HepG2 (cell line): ENCODE data around the gene YY1. TPM values are rescaled to one million over a fixed set of nuclear protein-coding genes. Genes with fewer than 3 reads are reported as not detected.

Source experiments
- CCDC6 ChIP-seq: sonication (generic); formaldehyde crosslinking; IDR thresholded peaks from 2 replicates; pipeline ENCODE4 v1.8.1; 2022; ENCODE audit warnings: mild to moderate bottlenecking, missing genetic modification reagents, moderate library complexity
- CREB1 ChIP-seq, 2 experiments: fragments of 450-650 bp in 1 of 2; IDR thresholded peaks; 2 replicates each; pipeline ENCODE4 v1.6.1; 2016 to 2017; ENCODE audit warnings: control low read depth in 1 of 2, mild to moderate bottlenecking in 1 of 2, missing compliant biosample characterization in 1 of 2, missing genetic modification characterization in 1 of 2
- SRSF9 ChIP-seq: fragments of 200-400 bp; formaldehyde crosslinking; IDR thresholded peaks from 2 replicates; pipeline ENCODE4 v1.6.1; 2018; ENCODE audit warnings: borderline replicate concordance, mild to moderate bottlenecking, low read depth, low read length; ENCODE audit not compliant: insufficient read depth, poor library complexity, severe bottlenecking
- TBL1XR1 ChIP-seq: fragments of 150-350 bp; IDR thresholded peaks from 2 replicates; pipeline ENCODE4 v1.6.1; 2014; ENCODE audit warnings: borderline replicate concordance, low read length; ENCODE audit not compliant: partially characterized antibody
- TBP ChIP-seq: sonication (generic); formaldehyde crosslinking; IDR thresholded peaks from 2 replicates; pipeline ENCODE4 v1.5.0; 2020; ENCODE audit warnings: missing genetic modification reagents
- THYN1 ChIP-seq: sonication (generic); formaldehyde crosslinking; IDR thresholded peaks from 2 replicates; pipeline ENCODE4 v1.8.1; 2023; ENCODE audit warnings: low read depth, mild to moderate bottlenecking, moderate library complexity, missing genetic modification reagents, borderline replicate concordance
- polyA plus RNA-seq, 8 experiments: library from polyadenylated mRNA; depleted of rRNA in 3 of 8; stranded (reverse) in 7 of 8; unstranded in 1 of 8; fragments of >200 nt; fragmentation: Illumina TruSeq in 4 of 8; extraction: Trizol in 4 of 8; gene quantifications; 2 replicates each; pipeline versions ENCODE4 v1.2.1 to v1.2.3, GENCODE V29; 2011 to 2016; ENCODE audit warnings: low read depth in 4 of 8, missing spikeins in 1 of 8, mixed read lengths in 1 of 8; ENCODE audit not compliant: insufficient read depth in 1 of 8
- total RNA-seq, 5 experiments: library from RNA; depleted of rRNA; stranded (reverse); fragments of >200 nt; fragmentation: Illumina TruSeq; extraction: Trizol; gene quantifications; 2 replicates each; pipeline ENCODE4 v1.2.3, GENCODE V29; 2016; ENCODE audit warnings: low read depth in 1 of 5
- TF ChIP-seq, protein P1 (sequence below): sonication (generic); formaldehyde crosslinking; IDR thresholded peaks from 2 replicates; pipeline ENCODE4 v1.4.0; 2020; ENCODE audit warnings: missing genetic modification reagents, borderline replicate concordance
- TF ChIP-seq, protein P2 (sequence below): sonication (generic); formaldehyde crosslinking; IDR thresholded peaks from 2 replicates; pipeline ENCODE4 v1.5.0; 2020; ENCODE audit warnings: missing genetic modification reagents
- TF ChIP-seq, protein P3 (sequence below): sonication (generic); formaldehyde crosslinking; IDR thresholded peaks from 2 replicates; pipeline ENCODE4 v1.5.0; 2020; ENCODE audit warnings: mild to moderate bottlenecking, missing genetic modification reagents, borderline replicate concordance
- TF ChIP-seq, protein P4 (sequence below), 2 experiments: IDR thresholded peaks; 2 replicates each; pipeline ENCODE4 v1.6.1; 2011 to 2012; ENCODE audit warnings: low read length in 2 of 2, borderline replicate concordance in 1 of 2, low read depth in 1 of 2, mild to moderate bottlenecking in 1 of 2, moderate library complexity in 1 of 2
- TF ChIP-seq, protein P5 (sequence below): sonication (generic); formaldehyde crosslinking; conservative IDR thresholded peaks from 2 replicates; pipeline ENCODE4 v1.5.0; 2020; ENCODE audit warnings: missing genetic modification reagents
- TF ChIP-seq, protein P6 (sequence below): sonication (generic); IDR thresholded peaks from 2 replicates; pipeline ENCODE4 v1.6.1; 2016; ENCODE audit warnings: low read depth, borderline replicate concordance

The YY1 gene
- total and polyA plus RNA-seq, 2 of the 13 experiments (the other 11 are each of a cell fraction or from before 2014, with no cell fraction given), result 29.4 to 68.1 TPM

DNA sequence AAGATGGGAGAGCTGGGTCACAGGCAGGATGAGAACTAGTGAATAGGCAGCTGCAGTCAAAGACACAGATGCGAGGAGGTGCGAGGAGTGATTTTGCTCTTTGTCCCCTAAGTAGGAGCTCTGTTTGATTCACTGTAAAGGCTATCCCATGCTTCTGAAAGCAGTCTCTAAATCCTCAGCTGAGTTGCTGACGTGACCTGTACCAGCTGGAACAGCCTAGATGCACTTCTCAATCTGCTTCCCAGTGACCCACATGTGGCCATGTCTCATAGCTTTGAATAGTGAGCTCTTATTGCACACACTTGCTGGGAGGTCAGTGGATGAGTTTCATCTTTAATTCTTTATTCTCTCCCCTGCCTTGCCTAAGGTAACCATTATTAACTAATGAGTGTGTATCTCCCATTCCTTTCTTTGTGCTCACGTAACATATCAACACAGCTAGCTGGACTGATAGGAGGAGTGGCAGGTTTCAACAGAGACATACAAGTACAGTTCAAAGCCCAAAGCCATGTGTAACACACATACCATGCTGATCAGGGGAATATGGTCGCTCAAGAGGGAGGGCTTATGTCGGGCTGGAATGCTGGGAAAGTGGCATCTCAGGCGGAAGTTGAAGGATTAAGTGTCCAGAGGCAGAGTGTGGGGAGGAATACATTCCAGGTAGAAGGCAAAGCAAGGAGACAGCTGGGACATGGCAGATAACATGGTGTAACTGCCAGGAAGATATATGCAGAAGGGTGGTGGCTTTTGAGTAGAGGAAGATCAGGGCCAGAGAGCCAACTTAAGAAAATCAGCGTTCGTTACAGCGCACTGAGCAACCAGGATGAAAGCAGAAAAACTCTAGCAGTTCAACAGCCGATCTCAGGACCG, 15.4 kb upstream of the YY1 start (continued):
- TF ChIP-seq, protein P1, sequence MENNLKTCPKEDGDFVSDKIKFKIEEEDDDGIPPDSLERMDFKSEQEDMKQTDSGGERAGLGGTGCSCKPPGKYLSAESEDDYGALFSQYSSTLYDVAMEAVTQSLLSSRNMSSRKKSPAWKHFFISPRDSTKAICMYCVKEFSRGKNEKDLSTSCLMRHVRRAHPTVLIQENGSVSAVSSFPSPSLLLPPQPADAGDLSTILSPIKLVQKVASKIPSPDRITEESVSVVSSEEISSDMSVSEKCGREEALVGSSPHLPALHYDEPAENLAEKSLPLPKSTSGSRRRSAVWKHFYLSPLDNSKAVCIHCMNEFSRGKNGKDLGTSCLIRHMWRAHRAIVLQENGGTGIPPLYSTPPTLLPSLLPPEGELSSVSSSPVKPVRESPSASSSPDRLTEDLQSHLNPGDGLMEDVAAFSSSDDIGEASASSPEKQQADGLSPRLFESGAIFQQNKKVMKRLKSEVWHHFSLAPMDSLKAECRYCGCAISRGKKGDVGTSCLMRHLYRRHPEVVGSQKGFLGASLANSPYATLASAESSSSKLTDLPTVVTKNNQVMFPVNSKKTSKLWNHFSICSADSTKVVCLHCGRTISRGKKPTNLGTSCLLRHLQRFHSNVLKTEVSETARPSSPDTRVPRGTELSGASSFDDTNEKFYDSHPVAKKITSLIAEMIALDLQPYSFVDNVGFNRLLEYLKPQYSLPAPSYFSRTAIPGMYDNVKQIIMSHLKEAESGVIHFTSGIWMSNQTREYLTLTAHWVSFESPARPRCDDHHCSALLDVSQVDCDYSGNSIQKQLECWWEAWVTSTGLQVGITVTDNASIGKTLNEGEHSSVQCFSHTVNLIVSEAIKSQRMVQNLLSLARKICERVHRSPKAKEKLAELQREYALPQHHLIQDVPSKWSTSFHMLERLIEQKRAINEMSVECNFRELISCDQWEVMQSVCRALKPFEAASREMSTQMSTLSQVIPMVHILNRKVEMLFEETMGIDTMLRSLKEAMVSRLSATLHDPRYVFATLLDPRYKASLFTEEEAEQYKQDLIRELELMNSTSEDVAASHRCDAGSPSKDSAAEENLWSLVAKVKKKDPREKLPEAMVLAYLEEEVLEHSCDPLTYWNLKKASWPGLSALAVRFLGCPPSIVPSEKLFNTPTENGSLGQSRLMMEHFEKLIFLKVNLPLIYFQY (CRISPR knock-in tag), result no peak
- TF ChIP-seq CCDC6 (no peak), THYN1 (CRISPR knock-in tag) (no peak), TBL1XR1 (no peak), SRSF9 (no peak), TBP (no peak), CREB1 (IDR thresholded peaks at IDR 0.05) (no peak), CREB1 (CRISPR knock-in tag; IDR thresholded peaks at IDR 0.05) (peak; percentile 25; the same call in 1 of the 2 replicates)
- TF ChIP-seq, protein P2, sequence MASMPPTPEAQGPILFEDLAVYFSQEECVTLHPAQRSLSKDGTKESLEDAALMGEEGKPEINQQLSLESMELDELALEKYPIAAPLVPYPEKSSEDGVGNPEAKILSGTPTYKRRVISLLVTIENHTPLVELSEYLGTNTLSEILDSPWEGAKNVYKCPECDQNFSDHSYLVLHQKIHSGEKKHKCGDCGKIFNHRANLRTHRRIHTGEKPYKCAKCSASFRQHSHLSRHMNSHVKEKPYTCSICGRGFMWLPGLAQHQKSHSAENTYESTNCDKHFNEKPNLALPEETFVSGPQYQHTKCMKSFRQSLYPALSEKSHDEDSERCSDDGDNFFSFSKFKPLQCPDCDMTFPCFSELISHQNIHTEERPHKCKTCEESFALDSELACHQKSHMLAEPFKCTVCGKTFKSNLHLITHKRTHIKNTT (CRISPR knock-in tag), result no peak
- TF ChIP-seq, protein P3, sequence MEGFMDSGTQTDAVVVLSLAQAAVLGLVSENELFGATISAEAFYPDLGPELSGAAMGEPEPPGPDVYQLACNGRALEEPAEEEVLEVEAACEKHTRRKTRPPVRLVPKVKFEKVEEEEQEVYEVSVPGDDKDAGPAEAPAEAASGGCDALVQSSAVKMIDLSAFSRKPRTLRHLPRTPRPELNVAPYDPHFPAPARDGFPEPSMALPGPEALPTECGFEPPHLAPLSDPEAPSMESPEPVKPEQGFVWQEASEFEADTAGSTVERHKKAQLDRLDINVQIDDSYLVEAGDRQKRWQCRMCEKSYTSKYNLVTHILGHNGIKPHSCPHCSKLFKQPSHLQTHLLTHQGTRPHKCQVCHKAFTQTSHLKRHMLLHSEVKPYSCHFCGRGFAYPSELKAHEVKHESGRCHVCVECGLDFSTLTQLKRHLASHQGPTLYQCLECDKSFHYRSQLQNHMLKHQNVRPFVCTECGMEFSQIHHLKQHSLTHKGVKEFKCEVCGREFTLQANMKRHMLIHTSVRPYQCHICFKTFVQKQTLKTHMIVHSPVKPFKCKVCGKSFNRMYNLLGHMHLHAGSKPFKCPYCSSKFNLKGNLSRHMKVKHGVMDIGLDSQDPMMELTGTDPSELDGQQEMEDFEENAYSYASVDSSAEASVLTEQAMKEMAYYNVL (CRISPR knock-in tag), result no peak
- TF ChIP-seq, protein P4, sequence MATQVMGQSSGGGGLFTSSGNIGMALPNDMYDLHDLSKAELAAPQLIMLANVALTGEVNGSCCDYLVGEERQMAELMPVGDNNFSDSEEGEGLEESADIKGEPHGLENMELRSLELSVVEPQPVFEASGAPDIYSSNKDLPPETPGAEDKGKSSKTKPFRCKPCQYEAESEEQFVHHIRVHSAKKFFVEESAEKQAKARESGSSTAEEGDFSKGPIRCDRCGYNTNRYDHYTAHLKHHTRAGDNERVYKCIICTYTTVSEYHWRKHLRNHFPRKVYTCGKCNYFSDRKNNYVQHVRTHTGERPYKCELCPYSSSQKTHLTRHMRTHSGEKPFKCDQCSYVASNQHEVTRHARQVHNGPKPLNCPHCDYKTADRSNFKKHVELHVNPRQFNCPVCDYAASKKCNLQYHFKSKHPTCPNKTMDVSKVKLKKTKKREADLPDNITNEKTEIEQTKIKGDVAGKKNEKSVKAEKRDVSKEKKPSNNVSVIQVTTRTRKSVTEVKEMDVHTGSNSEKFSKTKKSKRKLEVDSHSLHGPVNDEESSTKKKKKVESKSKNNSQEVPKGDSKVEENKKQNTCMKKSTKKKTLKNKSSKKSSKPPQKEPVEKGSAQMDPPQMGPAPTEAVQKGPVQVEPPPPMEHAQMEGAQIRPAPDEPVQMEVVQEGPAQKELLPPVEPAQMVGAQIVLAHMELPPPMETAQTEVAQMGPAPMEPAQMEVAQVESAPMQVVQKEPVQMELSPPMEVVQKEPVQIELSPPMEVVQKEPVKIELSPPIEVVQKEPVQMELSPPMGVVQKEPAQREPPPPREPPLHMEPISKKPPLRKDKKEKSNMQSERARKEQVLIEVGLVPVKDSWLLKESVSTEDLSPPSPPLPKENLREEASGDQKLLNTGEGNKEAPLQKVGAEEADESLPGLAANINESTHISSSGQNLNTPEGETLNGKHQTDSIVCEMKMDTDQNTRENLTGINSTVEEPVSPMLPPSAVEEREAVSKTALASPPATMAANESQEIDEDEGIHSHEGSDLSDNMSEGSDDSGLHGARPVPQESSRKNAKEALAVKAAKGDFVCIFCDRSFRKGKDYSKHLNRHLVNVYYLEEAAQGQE (IDR thresholded peaks at IDR 0.05; ENCODE audit: borderline replicate concordance in 1 of 2, low read depth in 1 of 2, low read length in 2 of 2), result no peak
- TF ChIP-seq, protein P5, sequence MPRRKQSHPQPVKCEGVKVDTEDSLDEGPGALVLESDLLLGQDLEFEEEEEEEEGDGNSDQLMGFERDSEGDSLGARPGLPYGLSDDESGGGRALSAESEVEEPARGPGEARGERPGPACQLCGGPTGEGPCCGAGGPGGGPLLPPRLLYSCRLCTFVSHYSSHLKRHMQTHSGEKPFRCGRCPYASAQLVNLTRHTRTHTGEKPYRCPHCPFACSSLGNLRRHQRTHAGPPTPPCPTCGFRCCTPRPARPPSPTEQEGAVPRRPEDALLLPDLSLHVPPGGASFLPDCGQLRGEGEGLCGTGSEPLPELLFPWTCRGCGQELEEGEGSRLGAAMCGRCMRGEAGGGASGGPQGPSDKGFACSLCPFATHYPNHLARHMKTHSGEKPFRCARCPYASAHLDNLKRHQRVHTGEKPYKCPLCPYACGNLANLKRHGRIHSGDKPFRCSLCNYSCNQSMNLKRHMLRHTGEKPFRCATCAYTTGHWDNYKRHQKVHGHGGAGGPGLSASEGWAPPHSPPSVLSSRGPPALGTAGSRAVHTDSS, result no peak
- TF ChIP-seq, protein P6, sequence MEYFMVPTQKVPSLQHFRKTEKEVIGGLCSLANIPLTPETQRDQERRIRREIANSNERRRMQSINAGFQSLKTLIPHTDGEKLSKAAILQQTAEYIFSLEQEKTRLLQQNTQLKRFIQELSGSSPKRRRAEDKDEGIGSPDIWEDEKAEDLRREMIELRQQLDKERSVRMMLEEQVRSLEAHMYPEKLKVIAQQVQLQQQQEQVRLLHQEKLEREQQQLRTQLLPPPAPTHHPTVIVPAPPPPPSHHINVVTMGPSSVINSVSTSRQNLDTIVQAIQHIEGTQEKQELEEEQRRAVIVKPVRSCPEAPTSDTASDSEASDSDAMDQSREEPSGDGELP, result no peak
